H7 (cell line): ENCODE measurements around the gene RANBP2. TPM values are rescaled to one million over a fixed set of nuclear protein-coding genes. Genes with fewer than 3 reads are reported as not detected.
A peak's percentile ranks its signal among the peaks of the same experiment; 100 is the strongest.
"Not testable (repeated sequence)": the region's sequence is repeated elsewhere in the genome, so short reads cannot be mapped to it uniquely, and the experiment has no call there.

ENCODE experiments used
- DNase-seq: peaks from one replicate; pipeline ENCODE4 v3.0.0; 2012
- H3K27me3 ChIP-seq: 2 replicates; pipeline ENCODE4 v1.6.0; 2011; ENCODE audit warnings: mild to moderate bottlenecking, low read length; ENCODE audit not compliant: control insufficient read depth, insufficient read depth
- H3K36me3 ChIP-seq: replicated peaks from 2 replicates; pipeline ENCODE4 v1.5.1; 2011; ENCODE audit warnings: low read length; ENCODE audit not compliant: control insufficient read depth, insufficient read depth
- H3K4me3 ChIP-seq: 2 replicates; pipeline ENCODE4 v1.5.1; 2011; ENCODE audit warnings: low read depth, mild to moderate bottlenecking, control low read depth, low read length, moderate library complexity; ENCODE audit not compliant: insufficient read depth
- total RNA-seq: library from RNA; depleted of rRNA; stranded (reverse); fragments of >200 nt; shearing (Covaris generic); gene quantifications from 2 replicates; pipeline ENCODE4 v1.2.3, GENCODE V29; 2014; rRNA removed

RANBP2 gene
- 43.8 and 54.2 TPM in 2 replicates for total RNA-seq

DNA sequence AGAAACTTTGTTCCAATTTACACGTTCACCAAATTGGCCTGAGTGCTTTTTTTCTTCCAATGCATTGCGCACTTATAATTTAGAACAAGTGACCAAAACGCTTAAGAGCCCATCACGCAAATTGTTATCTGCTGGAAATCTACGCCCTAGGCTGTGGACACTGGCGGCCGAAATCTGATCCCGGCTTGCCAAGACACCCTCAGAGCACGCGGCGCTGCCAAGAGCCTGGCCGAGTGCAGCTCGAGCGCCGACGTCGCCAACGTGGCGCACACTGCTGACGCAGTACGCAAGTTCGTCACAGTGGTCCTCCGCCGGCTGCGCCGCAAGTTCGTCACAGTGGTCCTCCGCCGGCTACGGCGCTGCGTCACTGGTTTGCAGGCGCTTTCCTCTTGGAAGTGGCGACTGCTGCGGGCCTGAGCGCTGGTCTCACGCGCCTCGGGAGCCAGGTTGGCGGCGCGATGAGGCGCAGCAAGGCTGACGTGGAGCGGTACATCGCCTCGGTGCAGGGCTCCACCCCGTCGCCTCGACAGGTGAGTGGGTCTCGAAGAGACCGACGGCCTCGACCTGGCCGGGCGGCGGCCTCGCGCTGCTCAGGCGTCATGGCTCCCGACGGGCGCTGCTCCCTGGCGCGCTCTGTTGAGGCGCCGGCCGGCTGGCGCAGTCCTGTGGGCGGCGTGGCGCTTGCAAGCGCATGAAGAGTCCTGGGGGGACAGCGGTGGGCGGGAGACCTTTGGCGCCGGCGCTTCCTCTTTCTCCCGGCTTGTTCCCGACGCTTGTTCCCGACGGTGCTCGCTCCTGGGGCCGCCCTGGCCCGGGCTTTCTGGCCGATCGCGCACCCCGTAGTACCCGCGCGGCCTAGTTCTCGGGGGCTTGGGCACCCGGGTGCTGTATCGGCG is at the start of gene RANBP2:
Gene RANBP2, plus strand, starts transcription at position 334 of the 896 bp plus-strand sequence. Its CDS starts 125 bp downstream, at position 459.
- Histone ChIP-seq H3K27me3 (no peaks in the 10 kb centered on the region), H3K36me3 (no peaks in the 10 kb centered on the region), H3K4me3 (peak within 1 kb of the TSS; percentile 95)
- DNase-seq = peak; percentile 88

- H3K27me3 ChIP-seq, H3K36me3 ChIP-seq, H3K4me3 ChIP-seq, DNase-seq: not testable (repeated sequence)
Observed at GRCh38 chr2:108670282-108670681, 49.0 kb upstream of the RANBP2 start.

DNA sequence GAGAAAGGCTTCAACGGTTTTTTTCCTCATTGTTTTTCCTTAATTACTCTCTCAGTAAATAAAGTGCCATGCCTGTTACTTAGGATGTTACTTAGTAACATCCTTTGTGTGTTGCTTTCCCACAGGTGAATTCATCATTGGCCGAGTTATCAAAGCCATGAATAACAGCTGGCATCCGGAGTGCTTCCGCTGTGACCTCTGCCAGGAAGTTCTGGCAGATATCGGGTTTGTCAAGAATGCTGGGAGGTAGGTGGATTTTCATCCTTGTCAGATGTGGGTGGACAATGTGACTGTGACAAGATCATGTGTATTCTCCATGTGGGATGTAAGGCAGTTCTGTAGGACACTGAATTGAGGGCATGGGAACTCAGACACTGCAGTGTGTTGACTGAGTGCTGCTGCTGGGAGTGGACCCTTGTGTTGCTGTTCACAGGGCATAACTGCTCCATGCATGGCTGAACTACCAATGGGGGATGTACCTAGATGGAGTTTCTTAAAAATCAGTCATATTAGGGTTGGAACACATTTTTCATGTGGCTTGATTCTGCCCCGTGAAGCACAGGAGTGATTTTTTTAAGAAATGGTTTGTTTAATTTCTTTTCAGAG is 47.0 kb upstream of the RANBP2 start:
- DNase-seq, H3K4me3 ChIP-seq, H3K27me3 ChIP-seq, H3K36me3 ChIP-seq: not testable (repeated sequence)

DNA sequence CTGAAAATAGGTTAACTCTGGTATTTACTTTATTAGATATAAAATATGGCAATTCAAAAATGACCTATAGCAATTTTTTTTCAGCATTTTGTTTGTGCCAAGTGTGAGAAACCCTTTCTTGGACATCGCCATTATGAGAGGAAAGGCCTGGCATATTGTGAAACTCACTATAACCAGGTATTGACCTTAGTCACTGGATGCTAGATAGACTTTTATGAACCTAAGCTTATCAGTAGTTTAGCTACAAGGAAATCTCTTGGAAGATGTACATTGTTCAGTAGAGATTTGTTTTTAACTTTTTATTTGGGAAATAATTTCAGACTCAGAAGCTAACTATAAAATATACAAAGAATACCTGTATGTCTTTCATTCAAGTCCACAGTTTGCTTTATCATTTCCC is 42.8 kb upstream of the RANBP2 start:
- not testable (repeated sequence) for H3K4me3 ChIP-seq, H3K27me3 ChIP-seq, H3K36me3 ChIP-seq, DNase-seq

- not testable (repeated sequence) for H3K36me3 ChIP-seq, H3K27me3 ChIP-seq, H3K4me3 ChIP-seq, DNase-seq
Observed at GRCh38 chr2:108677239-108677744, 42.0 kb upstream of the RANBP2 start.

DNA sequence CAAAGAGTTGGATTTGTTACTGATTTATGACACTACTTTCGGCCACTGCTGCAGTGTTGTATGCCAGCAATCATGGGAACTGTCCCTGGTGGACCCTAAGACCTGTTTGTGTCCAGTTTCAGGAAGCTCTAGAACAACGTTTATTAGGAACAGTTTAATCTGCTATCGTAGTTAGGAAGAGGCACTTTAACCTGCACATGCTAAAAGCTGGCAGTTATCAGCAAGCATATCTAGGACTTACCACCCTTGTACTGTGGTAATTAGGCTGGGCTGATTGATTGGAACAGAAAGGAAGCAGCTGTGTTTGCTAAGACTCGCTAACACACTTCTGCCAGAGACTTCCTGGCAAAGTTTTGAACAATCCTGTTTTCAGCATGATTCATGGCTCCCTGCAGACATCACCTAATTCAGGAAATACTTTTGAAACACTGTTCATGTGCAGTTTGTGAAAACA is 41.1 kb upstream of the RANBP2 start:
- not testable (repeated sequence) for H3K4me3 ChIP-seq, DNase-seq, H3K36me3 ChIP-seq, H3K27me3 ChIP-seq

- H3K4me3 ChIP-seq, H3K36me3 ChIP-seq, DNase-seq, H3K27me3 ChIP-seq: not testable (repeated sequence)
Observed at GRCh38 chr2:108680805-108681204, 38.5 kb upstream of the RANBP2 start.

GRCh38 chr2:108688818-108689756 is 30.2 kb upstream of the RANBP2 start:
- DNase-seq, H3K36me3 ChIP-seq, H3K4me3 ChIP-seq, H3K27me3 ChIP-seq: not testable (repeated sequence)

DNA sequence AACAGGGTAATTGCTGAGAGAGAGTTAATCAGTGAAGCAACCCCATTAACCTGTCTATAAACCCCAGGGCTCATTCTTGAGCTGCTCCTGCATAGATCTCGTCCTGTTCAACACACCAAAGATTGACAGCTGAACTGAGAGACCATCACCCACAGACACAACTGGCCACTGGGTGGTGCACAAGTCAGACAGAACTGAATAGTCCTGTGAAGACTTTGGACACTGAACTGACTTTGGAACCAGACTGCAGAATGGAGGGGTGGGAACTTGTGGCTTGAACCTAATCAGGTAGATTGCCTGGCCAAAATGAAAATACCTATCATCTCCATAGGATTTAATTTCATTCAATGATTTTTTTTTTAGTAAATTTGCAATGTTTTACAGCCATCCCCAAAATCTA is 29.3 kb upstream of the RANBP2 start:
- H3K27me3 ChIP-seq = not testable (repeated sequence)

GRCh38 chr2:108691447-108691846 is 27.8 kb upstream of the RANBP2 start:
- Histone ChIP-seq H3K36me3 (no peaks in the 10 kb centered on the region), H3K27me3 (no peaks in the 10 kb centered on the region), H3K4me3 (no peak overlapping the region)
- DNase-seq = no peak

More for the DNA sequence above, 29.3 kb upstream of the RANBP2 start:
- H3K4me3 ChIP-seq, H3K36me3 ChIP-seq, DNase-seq: not testable (repeated sequence)

- DNase-seq = no peak
- Histone ChIP-seq H3K36me3 (no peaks in the 10 kb centered on the region), H3K4me3 (no peak overlapping the region), H3K27me3 (no peaks in the 10 kb centered on the region)
Observed at GRCh38 chr2:108701208-108701607, 18.1 kb upstream of the RANBP2 start.

GRCh38 chr2:108701806-108702205 is 17.5 kb upstream of the RANBP2 start:
- H3K27me3 ChIP-seq = no peaks in the 10 kb centered on the region
- no peak for DNase-seq
- no peaks in the 10 kb centered on the region for H3K36me3 ChIP-seq
- no peak overlapping the region for H3K4me3 ChIP-seq

GRCh38 chr2:108704871-108705270 is 14.4 kb upstream of the RANBP2 start:
- no peaks in the 10 kb centered on the region for H3K27me3 ChIP-seq
- H3K36me3 ChIP-seq = no peaks in the 10 kb centered on the region
- no peak for DNase-seq
- no peak overlapping the region for H3K4me3 ChIP-seq

DNA sequence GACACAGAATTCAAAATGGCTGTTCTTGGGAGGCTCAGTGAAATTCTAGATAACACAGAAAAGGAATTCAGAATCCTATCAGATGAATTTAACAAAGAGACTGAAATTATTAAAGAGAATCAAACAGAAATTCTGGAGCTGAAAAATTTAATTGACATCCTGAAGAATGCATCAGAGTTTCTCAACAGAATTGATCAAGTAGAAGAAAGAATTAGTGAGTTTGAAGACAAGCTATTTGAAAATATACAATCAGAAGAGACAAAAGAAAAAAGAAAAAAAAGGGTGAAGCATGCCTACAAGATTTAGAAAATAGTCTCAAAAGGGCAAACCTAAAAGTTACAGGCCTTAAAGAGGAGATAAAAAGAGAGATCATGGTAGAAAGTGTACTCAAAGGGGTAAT is 12.0 kb upstream of the RANBP2 start:
- Histone ChIP-seq H3K36me3 (no peaks in the 10 kb centered on the region), H3K4me3 (no peak overlapping the region), H3K27me3 (no peaks in the 10 kb centered on the region)
- DNase-seq = no peak
